Skeletal muscle tissue (tissue), 4 donors: ENCODE data around the gene DOHH. TPM values are rescaled to one million over a fixed set of nuclear protein-coding genes. Genes with fewer than 3 reads are reported as not detected.
"Not testable (repeated sequence)": the region's sequence is repeated elsewhere in the genome, so short reads cannot be mapped to it uniquely, and the experiment has no call there.

Experiments
- H3K27ac ChIP-seq: one replicate; pipeline ENCODE4 v1.7.0; 2013; ENCODE audit warnings: mild to moderate bottlenecking, low read depth, low read length, inconsistent platforms
- H3K27me3 ChIP-seq, 3 donors: one replicate each; pipeline ENCODE4 v1.7.0; 2013; ENCODE audit warnings: low read length in 3 of 3; ENCODE audit not compliant: control insufficient read depth in 3 of 3, insufficient read depth in 3 of 3
- H3K36me3 ChIP-seq, 3 donors: one replicate each; pipeline ENCODE4 v1.7.0; 2013; ENCODE audit warnings: low read length in 3 of 3; ENCODE audit not compliant: control insufficient read depth in 3 of 3, insufficient read depth in 3 of 3
- H3K4me1 ChIP-seq, 3 donors: one replicate each; pipeline ENCODE4 v1.7.0; 2013; ENCODE audit warnings: low read length in 3 of 3, mild to moderate bottlenecking in 3 of 3; ENCODE audit not compliant: control insufficient read depth in 3 of 3, insufficient read depth in 3 of 3
- H3K4me3 ChIP-seq, 3 donors: one replicate each; pipeline ENCODE4 v1.7.0; 2013; ENCODE audit warnings: low read length in 3 of 3
- H3K9ac ChIP-seq, 3 donors: one replicate each; pipeline ENCODE4 v1.7.0; 2013; ENCODE audit warnings: low read length in 3 of 3, mild to moderate bottlenecking in 3 of 3, moderate library complexity in 2 of 3, low read depth in 1 of 3
- H3K9me3 ChIP-seq, 3 donors: one replicate each; pipeline ENCODE4 v1.7.0; 2013; ENCODE audit warnings: low read length in 3 of 3; ENCODE audit not compliant: control insufficient read depth in 3 of 3
- total RNA-seq: library from RNA; depleted of rRNA; stranded (reverse); fragments of >200 nt; gene quantifications from one replicate; pipeline ENCODE4 v1.2.3, GENCODE V29; 2014
- donor health status: Osteomylitis.

DOHH gene
- total RNA-seq, 1 donor from 2014 or later: 9.4 TPM

DNA sequence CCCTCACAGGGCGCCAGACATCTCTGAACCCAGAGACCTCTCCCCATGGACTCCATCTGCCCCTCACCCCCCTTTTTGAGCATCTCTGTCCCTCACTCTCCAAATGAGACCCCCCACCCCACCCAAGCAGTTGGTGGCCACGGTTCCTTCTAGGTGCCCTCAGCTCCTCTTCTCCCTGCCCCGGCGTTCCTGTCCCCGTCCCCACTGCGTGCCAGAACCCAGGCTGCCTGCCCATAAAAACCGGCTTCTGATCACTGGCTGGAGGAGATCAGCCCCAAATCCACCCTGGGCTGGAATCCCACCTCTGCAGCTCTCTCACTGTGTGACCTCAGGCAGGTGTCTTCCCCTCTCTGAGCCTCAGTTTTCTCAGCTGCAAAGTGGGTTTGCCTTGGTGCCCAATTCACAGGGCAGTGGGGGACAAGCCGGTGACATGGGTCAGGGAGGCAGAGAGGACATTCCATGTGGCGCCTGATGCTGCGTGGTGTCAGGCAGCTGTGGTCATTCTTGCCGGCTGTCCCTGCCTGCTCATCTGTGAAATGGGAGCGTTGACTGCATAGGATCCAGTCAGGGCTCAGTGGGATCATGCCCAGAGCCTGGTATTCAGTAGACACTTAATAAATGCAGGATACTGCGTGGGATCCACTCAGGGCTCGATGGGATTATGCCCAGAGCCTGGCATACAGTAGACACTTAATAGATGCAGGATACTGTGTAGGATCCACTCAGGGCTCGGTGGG, 45.6 kb downstream of the DOHH start:
- Histone ChIP-seq H3K4me1 (peaks cover 23 to 39% (median 33%) of the 10 kb centered on the region in 3 donors), H3K9ac (no peak overlapping the region), H3K27ac (no peak overlapping the region), H3K4me3 (no peak overlapping the region), H3K27me3 (no peaks in the 10 kb centered on the region), H3K36me3 (peaks cover 45 to 51% (median 47%) of the 10 kb centered on the region in 3 donors), H3K9me3 (no peaks in the 10 kb centered on the region)

GRCh38 chr19:3453840-3454239, 46.6 kb downstream of the DOHH start:
- Histone ChIP-seq H3K36me3 (peaks cover 50 to 56% (median 51%) of the 10 kb centered on the region in 3 donors), H3K4me3 (no peak overlapping the region), H3K27ac (no peak overlapping the region), H3K9me3 (no peaks in the 10 kb centered on the region), H3K9ac (peak overlapping the region in 1 of 3 donors; percentile 33), H3K27me3 (no peaks in the 10 kb centered on the region), H3K4me1 (peaks cover 17 to 30% (median 25%) of the 10 kb centered on the region in 3 donors)

DNA sequence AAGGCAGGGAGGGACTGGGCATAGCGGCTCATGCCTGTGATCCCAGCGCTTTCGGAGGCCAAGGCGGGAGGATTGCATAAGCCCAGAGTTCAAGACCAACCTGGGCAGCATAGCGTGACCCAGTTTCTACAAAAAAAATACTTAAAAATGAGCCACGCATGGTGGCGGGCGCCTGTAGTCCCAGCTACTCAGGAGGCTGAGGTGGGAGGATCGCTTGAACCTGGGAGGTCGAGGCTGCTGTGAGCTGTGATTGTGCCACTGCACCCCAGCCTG, 47.6 kb downstream of the DOHH start:
- Histone ChIP-seq H3K36me3 (peaks cover 55 to 58% (median 57%) of the 10 kb centered on the region in 3 donors), H3K4me1 (peaks cover 13 to 26% (median 15%) of the 10 kb centered on the region in 3 donors)
- not testable (repeated sequence) for H3K9ac ChIP-seq, H3K9me3 ChIP-seq, H3K27me3 ChIP-seq, H3K4me3 ChIP-seq, H3K27ac ChIP-seq

DNA sequence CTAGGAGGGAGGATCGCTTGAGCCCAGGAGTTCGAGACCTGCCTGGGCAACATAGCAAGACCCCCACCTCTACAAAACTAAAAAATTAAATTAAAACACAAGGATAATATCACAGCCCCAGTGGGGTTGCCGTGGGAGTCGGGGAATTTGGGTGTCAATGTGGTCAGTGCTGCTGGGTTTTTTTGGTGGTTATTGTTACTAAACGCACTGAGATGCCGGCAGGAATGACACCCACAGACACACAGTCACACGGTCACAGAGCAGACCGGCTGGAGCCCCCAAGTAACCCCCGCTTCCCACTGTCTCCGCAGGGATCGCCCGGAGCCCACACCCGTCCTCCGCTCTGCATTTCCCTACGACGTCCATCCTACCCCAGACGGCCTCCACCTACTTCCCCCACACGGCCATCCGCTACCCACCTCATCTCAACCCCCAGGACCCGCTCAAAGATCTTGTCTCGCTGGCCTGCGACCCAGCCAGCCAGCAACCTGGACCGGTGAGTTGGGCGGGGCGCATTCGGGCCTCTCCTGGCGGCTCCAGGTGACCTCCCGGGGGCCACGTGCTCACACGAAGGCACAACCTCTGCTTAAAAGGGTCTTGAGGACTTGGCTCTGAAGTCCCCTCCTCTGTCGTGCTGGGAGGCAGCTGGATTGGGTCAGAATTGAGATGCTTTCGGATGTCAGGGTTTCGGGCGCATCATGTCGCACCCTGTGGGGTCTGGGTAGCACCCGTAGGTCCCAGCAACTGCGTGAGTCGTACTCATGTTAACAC, 48.1 kb downstream of the DOHH start:
- H3K9me3 ChIP-seq: no peaks in the 10 kb centered on the region
- peaks cover 54 to 57% (median 54%) of the 10 kb centered on the region in 3 donors for H3K36me3 ChIP-seq
- no peak overlapping the region for H3K4me3 ChIP-seq
- H3K27ac ChIP-seq: peak overlapping the region; percentile 79
- peaks cover 11 to 21% (median 13%) of the 10 kb centered on the region in 3 donors for H3K4me1 ChIP-seq
- no peaks in the 10 kb centered on the region for H3K27me3 ChIP-seq
- no peak overlapping the region for H3K9ac ChIP-seq

GRCh38 chr19:3451451-3451866, 49.0 kb downstream of the DOHH start:
- H3K9me3 ChIP-seq: no peaks in the 10 kb centered on the region
- peaks cover 47 to 54% (median 53%) of the 10 kb centered on the region in 3 donors for H3K36me3 ChIP-seq
- H3K27ac ChIP-seq: peak overlapping the region; percentile 79
- no peaks in the 10 kb centered on the region for H3K27me3 ChIP-seq
- peak overlapping the region in 1 of 3 donors; percentile 40 for H3K9ac ChIP-seq
- no peak overlapping the region for H3K4me3 ChIP-seq
- peaks cover 6 to 13% (median 10%) of the 10 kb centered on the region in 3 donors for H3K4me1 ChIP-seq

DNA sequence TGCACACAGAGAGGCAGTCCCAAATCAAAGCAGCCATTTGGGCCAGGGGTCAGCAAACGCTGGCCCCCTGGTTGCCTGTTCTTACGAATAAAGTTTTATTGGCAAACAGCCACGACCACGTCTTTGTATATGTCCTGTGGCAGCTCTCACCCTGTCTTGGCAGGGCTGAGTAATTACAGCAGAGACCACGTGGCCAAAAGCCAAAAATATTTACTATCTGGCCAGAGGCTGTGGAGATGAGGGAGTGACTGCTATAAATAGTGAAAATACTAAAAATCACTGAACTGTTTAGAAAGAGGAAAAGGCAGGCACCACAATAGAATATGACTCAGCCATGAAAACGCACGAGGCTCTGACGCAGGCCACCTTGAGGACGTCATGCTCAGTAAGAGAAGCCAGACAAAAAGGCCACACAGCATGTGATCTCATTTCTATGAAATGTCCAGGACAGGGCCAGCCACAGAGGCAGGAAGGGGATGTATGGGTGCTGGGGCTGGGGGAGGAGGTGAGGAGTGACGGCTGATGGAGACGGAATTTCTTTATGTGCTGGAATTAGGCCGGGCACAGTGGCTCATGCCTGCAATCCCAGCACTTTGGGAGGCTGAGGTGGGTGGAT, 49.6 kb downstream of the DOHH start:
- no peak overlapping the region for H3K4me3 ChIP-seq
- peaks cover 6 to 13% (median 10%) of the 10 kb centered on the region in 3 donors for H3K4me1 ChIP-seq
- peaks cover 51 to 59% (median 55%) of the 10 kb centered on the region in 3 donors for H3K36me3 ChIP-seq
- H3K27me3 ChIP-seq: no peaks in the 10 kb centered on the region
- H3K27ac ChIP-seq: peak overlapping the region; percentile 79
- peak overlapping the region in 1 of 3 donors; percentile 40 for H3K9ac ChIP-seq
- no peaks in the 10 kb centered on the region for H3K9me3 ChIP-seq

- no peaks in the 10 kb centered on the region for H3K27me3 ChIP-seq
- no peaks in the 10 kb centered on the region for H3K9me3 ChIP-seq
- H3K27ac ChIP-seq: no peak overlapping the region
These were observed 51.7 kb downstream of the DOHH start for GRCh38 chr19:3448616-3449334.

GRCh38 chr19:3446657-3447056, 53.8 kb downstream of the DOHH start:
- H3K9ac ChIP-seq, H3K27me3 ChIP-seq, H3K4me3 ChIP-seq, H3K9me3 ChIP-seq, H3K27ac ChIP-seq: not testable (repeated sequence)
- H3K4me1 ChIP-seq: peaks cover 35 to 49% (median 45%) of the 10 kb centered on the region in 3 donors
- peaks cover 28 to 42% (median 33%) of the 10 kb centered on the region in 3 donors for H3K36me3 ChIP-seq

More at GRCh38 chr19:3448616-3449334, 51.7 kb downstream of the DOHH start:
- Histone ChIP-seq H3K4me3 (no peak overlapping the region), H3K36me3 (peaks cover 44 to 55% (median 48%) of the 10 kb centered on the region in 3 donors), H3K9ac (no peak overlapping the region), H3K4me1 (peaks cover 23 to 33% (median 28%) of the 10 kb centered on the region in 3 donors)

GRCh38 chr19:3444695-3445234, 55.7 kb downstream of the DOHH start:
- H3K27me3 ChIP-seq: no peaks in the 10 kb centered on the region
- H3K4me1 ChIP-seq: peaks cover 35 to 50% (median 48%) of the 10 kb centered on the region in 3 donors
- H3K9me3 ChIP-seq: no peaks in the 10 kb centered on the region
- H3K27ac ChIP-seq: no peak overlapping the region
- H3K9ac ChIP-seq: peak overlapping the region in 1 of 3 donors; percentile 50
- H3K4me3 ChIP-seq: peak overlapping the region in 1 of 3 donors; percentile 35
- H3K36me3 ChIP-seq: peaks cover 28 to 40% (median 28%) of the 10 kb centered on the region in 3 donors
